HG03196 (cell line): Measurements from ENCODE around the gene PIP4K2B.

Source experiments
- ATAC-seq: cut with Tn5 transposase; IDR thresholded peaks from one replicate; pipeline ENCODE4 v1.9.1; 2021; ENCODE audit not compliant: unreplicated experiment

The PIP4K2B gene

DNA sequence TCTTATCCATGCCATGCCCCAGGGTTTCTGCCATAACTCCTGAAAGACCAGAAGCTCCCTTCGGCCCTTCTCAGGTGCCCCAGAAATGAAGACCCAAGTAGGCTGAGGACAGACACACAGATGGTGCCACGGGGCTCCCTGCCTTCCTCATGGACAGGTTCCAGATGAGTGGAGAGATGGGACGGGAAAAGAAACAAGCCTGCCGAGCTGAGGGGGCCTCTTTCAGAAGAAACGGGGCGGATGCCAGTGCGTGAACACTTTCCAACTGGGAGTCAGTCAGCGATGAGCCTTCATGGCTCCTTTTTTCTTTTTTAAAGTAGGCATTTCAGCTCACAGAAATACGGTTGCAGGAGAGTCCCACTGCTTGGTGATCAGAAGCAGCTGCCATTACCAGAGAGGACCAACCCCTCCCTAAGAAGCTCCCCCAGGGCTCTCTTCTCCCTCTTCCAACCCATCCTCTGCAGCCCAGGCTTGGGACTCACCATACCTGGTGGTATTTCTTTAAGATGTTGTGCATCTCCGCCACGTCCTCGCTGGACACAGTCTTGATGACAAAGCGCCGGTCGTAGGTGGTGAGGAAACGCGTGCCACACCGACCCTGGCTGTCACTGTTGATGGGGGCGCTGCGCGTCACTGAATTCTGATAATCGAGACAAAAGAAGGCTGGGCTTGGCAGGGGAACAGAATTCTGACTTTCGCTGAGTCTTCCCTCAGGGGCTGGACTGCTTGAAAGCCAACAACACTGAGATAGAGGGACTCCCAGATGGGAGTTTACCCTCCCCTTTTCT is 19.2 kb downstream of the PIP4K2B start:
- ATAC-seq: no peak

DNA sequence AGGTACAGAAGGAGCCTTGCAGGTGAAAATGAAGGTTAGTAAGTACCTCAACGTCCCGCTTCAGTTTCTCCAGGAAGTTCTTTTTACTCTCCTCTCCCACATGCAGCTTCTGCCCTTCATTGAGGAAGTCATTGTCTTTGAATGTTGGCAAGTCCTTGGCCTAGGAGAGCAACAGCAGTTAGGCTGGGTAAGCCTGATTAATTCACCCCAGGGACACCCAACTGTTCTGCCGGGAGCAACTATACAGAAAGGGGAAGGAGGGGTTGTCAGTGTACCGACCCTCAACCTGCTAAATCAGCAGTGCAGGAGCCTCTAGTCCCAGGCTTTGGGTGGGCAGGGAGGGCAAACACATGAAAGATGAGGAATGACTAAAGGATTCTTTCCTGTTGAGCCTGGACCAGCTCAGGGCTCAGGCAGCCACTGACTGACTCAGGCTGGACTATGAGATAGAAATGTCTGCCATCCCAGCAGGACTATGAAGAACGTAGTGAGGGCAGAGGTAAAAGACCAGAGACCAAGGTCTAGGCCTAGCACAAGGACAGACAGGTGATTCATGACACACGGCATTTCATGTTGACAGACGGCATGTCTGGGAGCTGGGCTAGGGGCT is 21.6 kb downstream of the PIP4K2B start:
- ATAC-seq: no peak

DNA sequence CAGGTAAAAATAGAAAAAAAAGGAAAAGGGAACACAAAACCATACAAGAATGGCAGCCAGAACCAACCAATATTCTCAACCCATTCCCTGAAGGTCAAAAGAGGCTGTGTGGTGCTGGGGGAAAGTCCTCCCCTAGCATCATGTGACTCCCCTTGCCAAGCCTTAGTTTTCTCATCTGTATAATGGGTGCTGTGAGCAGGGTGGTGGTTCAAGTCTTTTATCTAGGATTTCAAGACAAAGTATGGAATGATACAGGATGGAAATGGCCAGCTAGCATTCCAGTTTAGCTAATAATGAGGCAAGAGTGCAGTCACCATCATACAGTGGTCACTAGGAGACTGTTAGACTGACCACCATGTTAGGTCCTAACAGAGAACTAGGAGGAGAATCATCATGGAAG is 26.1 kb downstream of the PIP4K2B start:
- no peak for ATAC-seq

DNA sequence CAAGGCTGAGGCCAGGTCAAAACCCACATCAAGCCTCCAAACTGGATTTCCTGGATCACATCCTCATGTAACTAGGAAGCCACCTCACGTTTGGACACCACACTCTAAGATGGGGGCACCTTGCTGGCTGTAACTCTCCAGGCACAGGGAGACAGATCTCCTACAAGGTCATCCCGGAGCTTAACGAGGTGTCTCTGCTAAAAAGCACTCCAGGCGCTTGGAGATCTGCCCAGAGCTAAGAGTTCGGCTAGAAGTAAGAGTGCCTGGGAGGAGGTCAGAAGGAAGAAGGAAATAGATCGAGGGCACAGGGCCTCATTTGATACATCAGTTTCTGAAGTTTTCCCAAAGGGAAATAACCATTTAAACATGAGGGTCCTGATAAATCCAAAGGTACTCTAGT is 30.9 kb downstream of the PIP4K2B start:
- no peak for ATAC-seq

DNA sequence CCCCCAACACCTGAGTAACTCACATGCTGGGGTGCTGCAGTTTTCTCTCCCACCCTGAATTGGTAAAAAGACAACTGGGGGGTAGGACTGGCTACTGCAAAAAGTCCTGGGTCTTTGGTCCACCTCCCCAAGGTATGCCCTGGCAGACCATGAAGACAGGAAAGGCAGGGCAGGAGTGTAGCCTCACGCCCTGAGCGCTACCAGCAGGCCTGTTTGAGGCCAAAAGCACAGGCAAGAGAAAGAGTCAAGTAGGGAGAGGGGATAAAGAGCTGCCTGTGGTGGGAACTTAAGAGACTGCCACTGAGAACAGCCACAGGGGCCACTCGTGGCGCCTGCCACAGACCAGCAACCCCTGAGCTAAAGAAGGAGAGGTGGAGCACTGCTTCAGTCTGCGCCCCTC is 33.0 kb downstream of the PIP4K2B start:
- no peak for ATAC-seq

DNA sequence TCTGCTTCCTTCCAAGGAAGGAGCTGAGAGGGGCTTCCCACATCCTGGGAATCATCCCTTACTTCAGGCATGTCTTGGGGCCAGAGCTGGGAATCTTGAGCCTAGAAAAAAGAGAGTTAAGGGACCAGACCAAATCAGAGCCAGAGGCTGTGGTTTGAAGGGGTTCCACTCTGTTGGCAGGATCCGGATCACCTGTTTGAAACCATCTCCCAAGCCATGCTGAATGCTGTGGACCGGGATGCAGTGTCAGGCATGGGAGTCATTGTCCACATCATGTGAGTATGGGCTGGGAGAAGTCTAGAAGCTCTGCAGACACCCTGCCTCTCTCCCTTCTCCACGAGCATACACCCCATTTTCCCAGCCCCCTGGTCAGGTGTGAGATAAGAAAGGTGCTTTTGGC is 37.1 kb downstream of the PIP4K2B start:
- ATAC-seq: no peak

DNA sequence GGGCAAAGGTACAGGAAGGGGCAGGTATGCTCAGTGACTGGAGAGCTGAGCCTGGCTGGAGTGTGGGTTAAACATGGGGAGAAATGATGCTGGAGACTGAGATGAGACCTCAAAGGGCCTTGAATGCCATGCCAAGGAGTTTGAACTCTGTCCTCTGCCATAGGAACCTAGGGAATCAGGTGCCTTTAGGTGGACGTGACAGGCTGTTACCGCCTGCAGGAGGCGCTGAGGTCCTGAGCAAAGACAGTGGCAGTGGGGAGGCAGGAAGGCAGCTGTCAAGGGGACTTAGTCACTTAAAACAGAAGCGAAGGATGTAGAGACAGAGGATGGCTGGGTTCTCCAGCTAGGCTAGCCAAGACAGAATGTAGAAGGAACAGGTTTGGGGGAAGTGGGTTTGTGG is 37.7 kb downstream of the PIP4K2B start:
- ATAC-seq: no peak

DNA sequence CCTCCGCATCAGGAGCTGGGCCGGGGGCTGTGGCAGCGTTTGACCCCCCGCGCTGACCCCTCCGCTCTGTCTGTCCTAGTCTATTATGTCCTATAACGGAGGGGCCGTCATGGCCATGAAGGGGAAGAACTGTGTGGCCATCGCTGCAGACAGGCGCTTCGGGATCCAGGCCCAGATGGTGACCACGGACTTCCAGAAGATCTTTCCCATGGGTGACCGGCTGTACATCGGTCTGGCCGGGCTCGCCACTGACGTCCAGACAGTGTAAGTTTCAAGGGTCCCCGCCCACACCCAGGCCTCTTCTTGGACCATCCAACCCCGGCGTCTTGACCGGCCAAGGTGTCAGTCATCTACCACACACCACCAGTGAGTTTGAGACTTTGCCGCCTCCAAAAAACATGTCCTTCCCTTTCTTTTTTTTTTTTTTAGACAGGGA is 46.3 kb downstream of the PIP4K2B start:
- no peak for ATAC-seq

DNA sequence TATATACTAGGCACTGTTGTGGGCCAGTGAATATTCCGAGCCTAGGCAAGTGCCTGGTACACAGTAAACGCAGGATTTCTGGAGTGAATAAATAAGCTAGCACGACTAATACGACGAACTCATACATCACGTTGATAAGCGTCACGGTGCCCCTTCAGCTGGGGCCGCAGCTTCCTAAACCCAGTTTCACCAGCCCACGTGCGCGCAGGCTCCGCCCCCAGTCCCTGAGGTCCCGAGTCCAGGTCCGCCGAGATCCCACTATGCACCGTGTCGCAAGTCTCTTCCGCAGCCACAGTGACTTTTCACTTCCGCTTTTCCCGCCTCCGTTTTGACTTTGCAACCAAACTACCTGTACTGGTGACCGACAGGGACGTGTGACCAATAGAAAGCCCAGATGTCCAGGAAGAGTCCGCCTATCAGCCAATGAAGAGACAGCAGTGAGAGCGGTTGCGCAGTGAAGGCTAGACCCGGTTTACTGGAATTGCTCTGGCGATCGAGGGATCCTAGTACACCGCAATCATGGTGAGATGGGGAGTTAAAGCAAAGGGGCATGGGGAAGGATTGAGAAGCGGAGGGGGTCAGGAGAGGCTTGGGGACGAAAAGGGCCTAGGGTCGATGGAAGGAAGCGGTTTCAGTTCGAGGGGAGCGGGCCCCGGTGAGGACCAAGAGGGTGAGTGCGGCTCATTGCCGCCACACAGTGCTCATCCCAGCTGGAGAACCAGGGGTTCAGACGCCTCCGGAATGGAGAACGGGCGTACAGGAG is 46.9 kb downstream of the PIP4K2B start, which contains the start of gene PSMB3:
PSMB3 (plus strand) TSS at position 434 of the 763 bp plus-strand sequence; CDS start at position 520, 86 bp downstream.
- ATAC-seq: peak; percentile 69

DNA sequence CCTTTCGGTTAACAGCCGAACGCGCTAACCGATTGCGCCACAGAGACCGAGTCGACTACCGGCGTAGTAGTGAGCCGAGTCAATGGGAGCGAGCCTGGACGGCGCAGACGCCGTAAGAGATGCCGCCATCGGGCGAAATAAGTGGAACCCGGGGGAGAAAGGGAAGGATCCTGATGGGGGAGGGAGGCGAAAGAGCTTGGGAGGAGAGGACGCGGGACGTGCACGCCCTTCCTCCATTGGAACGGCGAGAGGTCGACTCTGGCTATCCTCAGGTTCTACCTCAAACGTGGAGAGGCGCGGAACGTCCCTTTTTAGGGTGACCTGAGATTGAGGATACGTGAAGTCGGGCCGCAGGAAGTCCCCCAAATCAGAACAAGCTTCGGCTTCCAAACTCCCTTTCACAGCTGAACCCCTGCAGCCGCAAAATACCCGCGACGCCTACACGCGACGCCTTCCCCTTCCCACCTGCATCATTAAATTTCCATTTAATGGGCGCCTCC is 47.5 kb downstream of the PIP4K2B start:
- ATAC-seq: peak; percentile 21

DNA sequence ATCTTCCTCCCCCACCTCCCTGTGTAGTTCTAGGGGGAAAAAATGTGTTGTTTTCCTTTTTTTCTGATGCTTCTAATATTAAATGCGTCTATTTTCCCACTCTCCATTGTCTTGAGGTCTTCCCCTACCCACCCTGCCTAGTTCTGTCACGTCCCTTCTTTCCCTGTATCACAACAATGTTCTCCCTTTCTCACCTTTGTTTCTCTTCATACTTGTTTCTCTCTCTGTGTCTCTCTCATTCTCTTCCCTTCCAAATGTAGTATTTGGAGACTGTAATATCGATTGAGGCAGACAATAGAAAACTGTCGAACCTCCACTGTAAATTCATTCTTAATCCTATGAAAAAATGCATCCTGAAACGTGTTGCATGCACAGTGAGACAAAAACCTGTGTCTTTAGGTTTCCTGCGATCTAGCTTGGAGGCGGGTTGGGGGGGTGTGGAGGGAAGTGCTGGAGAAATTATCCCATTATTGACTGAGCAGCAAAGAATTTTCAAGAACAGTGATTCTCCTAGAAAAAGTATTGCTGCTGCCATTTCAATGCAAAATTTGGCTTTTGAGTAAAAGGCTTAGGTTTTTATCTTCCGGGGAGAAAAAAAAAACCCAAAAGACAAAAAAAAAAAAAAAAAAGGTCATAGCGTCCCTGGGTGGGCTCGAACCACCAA is 48.1 kb downstream of the PIP4K2B start:
- ATAC-seq: no peak

DNA sequence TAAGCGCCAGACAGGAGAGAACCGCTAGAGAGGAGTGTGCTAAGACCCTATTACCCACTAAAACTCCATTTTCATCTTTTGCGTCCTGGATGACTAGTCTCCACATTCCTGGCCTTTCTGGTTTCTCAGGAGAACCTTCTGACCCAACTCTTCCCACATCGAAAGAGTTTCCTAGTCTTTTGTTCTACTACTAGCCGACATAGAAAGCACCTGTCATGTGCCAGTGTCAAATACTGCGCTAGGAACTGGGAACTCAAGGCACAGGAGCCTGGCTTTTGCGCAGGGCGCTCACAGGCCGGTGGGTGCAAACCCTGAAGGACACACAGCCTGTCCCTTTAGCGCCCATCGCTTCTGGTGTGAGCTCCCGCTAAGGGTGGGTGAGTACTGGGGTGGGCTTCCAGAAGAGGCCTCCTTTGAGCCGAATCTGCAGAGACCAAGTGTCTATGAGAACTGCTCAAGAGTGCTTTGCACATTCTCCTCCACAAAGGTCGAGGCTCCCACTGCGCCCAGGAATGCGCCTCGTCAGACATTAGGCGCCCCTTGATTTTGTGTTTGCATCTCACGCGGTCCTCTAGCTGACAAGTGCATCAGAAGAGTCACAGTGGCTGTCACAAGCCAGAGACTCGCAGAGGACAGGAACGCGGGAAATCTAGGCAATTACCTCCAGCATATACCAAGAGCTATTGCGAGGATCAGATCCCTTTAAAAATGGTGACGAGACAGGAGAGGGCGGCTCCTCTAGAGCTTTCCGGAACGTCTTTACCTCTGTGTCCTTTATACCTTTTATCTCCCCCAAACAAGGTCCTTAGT is 48.8 kb downstream of the PIP4K2B start:
- ATAC-seq: no peak

DNA sequence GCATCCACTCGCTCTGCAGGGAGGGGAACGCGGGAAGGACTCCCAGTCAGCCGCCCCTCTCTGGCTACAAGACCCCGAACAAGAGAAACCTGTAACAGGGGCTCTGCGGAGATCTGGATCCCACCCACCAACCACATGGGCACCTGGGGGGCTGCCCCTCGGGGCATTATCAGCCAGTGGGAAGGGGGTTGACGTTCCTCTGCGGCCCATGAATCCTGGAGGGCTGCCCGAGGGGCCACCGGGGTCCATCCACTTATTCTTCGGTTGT is 49.4 kb downstream of the PIP4K2B start:
- no peak for ATAC-seq

DNA sequence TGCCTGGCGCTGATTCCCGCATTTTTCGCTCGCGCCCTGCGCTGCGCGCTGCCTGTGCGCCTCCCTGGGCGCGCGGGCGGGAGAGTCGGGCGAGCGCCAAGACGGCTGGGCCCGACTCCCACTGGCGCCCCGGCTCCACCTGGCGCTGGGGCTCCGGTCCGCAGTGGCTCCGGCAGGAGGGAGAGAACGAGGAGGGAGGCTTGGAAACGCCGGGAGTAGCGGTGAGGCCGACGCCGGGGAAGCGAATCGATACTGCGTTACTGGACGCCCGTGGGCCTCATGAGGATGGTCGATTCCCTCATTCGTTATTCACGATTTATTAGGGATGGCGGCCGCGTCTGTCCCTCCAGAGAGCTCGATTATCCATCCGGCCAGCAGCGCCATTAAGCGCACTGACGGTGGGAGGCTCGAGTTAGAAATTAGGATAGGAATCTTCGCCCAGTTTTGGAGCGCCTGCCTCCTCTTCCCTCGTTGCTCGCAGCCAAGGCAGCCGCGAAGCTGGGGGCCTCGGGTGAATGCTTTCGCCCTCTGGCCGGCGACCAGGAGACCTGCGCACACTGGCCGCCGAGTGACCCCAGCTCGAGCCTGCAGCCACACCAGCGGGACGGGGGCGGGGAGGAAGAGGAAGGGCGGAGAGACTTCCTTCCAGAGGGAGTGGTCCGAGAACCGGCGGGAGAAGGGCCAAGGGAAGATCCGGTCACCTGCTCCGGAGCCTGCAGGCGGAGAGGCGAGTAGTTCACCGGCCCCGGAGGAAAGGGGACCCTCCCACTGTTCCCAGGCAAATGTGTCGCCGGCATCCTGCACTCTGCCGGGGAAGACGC is 49.9 kb downstream of the PIP4K2B start:
- no peak for ATAC-seq

DNA sequence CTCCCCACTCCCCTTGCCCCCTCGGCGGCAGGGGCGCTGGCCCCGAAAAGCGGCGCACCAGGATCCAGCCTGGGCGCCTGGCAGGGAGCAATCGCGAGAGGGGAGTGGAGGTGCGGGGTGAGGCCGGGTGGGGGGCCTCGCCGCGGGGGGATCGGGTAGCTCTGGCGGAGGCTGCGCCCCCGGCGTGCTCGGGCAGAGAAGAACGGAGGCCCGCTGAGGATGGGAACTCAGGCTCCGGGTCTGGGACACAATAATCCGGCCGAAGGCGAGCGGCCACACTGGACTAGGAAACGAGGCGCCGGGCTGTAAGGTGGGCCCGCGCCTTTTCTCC is 50.5 kb downstream of the PIP4K2B start:
- ATAC-seq: no peak

DNA sequence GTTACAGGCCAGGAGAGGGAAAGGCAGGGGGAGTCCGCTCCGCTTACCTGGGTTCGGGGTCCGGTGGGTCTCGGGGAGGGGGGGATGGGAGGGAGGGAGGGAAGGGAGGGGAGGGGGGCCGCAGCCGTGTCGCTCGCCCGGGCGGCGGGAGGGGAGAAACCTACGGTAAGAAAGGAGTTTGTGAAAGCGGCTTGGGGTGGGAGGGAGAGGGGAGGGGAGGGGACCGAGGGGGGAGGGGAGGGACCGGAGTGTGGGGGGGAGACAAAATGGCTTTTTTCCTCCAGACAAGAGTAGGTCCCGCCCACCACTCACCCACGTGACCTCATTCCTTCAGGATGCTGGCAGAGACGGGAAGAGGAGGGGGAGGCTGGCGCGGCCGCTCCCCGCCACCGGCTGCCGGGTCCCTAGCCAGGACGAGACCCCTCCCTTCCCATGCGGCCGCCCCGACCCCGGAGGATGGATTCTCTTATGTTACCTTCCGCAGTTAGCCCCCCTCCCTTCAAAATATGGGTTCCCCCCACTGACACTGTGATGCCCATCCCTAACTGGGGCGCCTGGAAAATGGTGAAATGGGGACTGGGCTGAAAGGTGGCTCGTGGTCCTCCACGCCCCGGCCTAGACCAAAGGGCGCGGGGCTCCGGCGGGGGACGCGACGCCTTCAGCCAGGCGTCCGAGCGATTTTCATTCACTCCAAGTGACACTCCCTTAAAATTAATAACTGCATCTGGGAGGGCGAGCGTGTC is 51.0 kb downstream of the PIP4K2B start, which contains the start of gene PCGF2:
PCGF2 (minus strand) TSS at position 188 of the 743 bp plus-strand sequence. CDS start 7,934 bp downstream, outside the sequence.
- ATAC-seq: no peak

DNA sequence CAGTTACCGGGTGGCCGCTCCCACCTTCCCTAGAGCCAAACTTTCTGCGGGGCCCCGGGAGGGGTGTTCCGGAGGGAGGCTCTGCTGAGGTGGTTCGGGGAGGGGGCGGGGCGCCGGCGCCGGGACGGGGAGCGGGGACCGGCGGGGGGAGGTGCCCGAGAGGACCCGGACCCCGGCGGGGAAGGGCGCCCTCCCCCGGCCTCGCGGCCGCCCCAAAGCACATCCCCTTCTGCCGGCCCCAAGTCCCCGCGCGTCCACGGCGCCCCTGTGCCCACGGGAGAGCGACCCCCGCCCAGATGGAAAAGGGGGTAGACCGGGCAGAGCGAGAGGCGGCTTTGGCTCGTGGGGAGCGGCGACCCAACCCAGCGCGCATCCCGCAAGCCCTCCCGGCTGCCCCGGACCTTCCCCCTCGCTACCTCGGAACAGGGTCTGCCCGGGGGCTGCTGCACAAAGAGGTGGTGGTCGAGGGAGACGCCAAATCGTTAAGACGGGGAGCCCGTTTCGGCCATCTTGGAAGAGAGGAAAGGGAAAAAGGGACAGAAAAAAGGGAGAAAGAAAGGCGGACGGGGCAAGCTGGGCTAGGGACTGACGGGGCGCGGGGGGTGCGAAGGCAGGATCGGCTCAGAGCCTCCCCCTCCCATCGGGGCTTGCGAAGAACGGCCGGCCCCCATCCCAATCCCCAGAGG is 51.8 kb downstream of the PIP4K2B start:
- no peak for ATAC-seq

DNA sequence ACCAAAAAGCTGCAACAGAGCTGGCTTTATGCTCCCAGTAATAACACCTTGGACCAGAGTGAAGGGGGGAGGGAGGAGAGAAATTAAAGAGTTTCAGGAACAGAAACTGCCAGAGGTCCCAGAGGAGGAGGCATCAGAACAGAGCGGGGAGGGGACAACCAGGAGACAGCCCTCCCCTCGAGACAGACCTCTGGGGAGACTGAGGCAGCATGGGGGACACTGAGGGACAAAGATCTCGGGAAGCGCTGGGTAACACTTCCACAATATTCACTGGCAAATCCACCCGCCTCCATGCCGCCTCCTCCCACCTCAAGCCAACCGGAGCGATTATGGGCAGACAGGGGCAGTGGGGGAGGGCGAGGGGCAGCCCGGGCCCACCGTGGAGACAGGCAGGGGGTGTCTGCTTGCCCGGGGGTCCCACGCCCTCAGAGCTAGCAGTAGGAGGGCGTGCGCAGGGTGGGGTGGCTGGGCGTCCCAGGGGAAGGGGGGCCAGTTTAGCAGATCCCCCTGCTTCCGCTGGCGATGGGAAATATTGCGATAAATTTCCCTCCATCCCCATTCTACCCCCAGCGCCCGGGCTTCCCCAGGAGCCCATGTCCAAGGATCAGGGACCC is 52.4 kb downstream of the PIP4K2B start:
- ATAC-seq: no peak
